ENCODE measurements around the gene SMIM44.

SMIM44 gene

DNA sequence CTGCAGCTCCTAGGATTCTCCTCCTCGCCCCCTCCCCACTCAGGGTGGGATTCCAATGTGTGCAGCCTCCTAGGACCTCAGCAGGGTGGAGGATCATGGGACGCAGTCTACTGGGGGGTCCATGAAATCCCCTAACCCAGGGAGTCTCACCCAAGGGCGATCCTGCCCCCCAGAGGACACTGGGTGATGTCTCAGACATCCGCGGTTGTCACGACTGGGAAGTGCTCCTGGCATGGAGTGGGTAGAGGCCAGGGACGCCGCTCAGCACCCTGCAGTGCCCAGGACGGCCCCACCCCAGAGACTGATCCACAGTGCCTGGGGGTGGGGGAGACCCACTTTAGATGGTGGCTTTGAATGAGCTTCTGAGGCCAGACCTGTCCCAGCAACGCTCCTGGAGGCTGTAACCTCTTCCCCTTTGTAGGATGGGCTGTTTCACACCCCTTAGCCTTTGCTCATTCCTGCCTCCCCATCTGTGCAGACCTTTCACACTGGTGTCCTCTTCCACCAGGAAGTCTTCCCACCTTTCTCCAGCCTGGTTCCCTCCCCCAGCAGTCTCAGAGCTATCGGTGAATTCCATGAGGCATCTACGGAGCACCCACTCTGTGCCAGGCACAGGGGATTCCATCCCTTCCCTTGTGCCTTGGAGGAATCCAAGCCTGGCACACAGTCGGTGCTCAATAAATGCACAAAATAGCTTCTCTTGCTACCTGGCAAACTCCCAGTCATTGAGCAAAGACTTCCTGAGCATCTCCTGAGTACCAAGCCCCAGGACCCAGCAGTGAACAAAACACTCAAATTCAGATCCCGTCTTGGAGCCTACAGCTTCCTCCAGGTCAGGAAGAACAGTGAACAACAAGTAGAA lies 13.4 kb downstream of the SMIM44 start:
- Histone ChIP-seq H3K9me3 (ENCODE audit: control insufficient read depth, low read length) (no peaks in the 10 kb centered on the region), H3K36me3 (ENCODE audit: control insufficient read depth, insufficient read depth, low read length) (no peaks in the 10 kb centered on the region), H3K4me3 (ENCODE audit: insufficient read depth, low read depth, low read length, poor library complexity, severe bottlenecking) (no peak overlapping the region), H3K27ac (ENCODE audit: insufficient read depth, low read length, poor library complexity, severe bottlenecking) (no peak overlapping the region), H3K4me1 (ENCODE audit: control insufficient read depth, insufficient read depth, low read length, poor library complexity, severe bottlenecking) (no peaks in the 10 kb centered on the region), H3K27me3 (replicated peaks; ENCODE audit: control insufficient read depth, insufficient read depth, low read length, poor library complexity, severe bottlenecking) (no peaks in the 10 kb centered on the region)
- DNase-seq = no peak

DNA sequence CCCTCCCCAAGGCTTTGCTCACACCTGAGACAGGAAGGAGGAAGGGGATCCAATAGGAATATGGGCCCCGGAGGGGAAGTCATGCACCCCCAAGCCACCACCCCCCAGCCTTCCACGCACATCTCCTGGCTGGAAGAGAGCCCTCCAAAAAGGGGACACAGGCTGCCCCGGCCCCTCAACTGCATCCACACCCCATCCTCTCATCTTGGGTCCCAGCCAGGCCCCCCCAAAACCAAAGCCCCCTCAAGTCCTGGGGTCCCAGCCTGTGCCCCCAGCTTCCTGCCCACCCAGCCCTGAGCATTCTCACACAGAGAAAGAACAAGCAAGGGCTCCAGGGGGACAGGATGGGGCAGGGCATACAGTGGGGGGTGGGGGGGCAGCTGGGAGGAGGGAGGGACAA lies 15.0 kb downstream of the SMIM44 start:
- no peak for DNase-seq
- H3K27me3 ChIP-seq (replicated peaks; ENCODE audit: control insufficient read depth, insufficient read depth, low read length, poor library complexity, severe bottlenecking) = no peaks in the 10 kb centered on the region
- no peak overlapping the region for H3K27ac ChIP-seq (ENCODE audit: insufficient read depth, low read length, poor library complexity, severe bottlenecking)
- no peak overlapping the region for H3K4me3 ChIP-seq (ENCODE audit: insufficient read depth, low read depth, low read length, poor library complexity, severe bottlenecking)
- no peaks in the 10 kb centered on the region for H3K4me1 ChIP-seq (ENCODE audit: control insufficient read depth, insufficient read depth, low read length, poor library complexity, severe bottlenecking)
- no peaks in the 10 kb centered on the region for H3K36me3 ChIP-seq (ENCODE audit: control insufficient read depth, insufficient read depth, low read length)
- no peaks in the 10 kb centered on the region for H3K9me3 ChIP-seq (ENCODE audit: control insufficient read depth, low read length)

DNA sequence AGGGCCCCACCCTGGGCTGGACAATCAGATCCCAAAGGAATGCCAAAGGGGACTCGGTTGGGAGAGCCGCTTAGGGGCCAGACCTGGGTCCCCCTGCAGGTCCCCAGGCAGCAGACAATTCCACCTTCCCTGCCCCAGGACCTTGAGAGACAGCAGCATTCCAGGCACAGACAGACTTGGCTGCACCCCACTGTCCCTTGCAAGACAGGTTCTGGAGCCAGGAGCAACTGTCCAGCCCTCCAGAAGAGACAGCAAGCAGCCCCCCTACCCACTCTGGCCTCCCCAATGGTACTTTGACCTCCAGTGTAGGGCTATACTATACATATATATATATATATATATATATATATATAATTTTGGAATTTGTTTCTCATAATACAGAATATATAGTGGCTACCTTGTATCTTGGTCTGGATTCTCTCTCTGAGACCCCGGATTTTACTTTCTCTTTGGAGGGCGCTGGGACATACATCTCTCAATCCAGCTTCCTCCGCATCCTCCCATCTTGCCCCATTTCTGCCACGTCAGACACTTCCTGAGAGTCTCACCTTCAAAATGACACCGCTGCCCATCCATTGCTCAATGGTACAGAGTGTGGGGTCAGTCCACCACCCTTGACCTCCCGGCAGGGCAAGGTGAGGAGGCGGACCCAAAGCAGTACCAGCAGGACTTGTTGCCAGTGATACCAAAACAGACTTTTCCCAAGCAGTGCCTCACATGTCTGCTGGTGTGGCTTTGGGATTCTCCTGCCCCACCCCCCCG lies 15.6 kb downstream of the SMIM44 start:
- H3K36me3 ChIP-seq (ENCODE audit: control insufficient read depth, insufficient read depth, low read length) = no peaks in the 10 kb centered on the region

DNA sequence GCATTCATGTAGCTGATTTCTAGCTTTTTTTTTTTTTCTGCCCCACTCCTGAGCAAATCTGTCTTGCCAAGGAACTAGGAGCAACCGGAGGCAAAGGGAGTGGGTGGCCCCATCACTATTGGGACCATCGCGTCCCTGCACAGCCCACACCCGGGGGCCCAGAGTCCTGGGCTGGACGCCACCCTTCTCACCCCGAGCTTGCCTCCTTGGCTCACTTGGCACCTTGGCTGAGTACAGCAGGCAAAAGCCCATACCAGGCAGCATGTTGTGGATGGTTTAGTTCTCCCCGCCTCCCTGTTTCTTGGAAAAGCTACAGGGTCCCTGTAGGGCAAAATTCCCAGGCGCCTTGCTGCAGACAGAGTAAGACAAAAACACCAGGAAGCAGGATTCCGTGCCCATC lies 16.6 kb downstream of the SMIM44 start:
- no peaks in the 10 kb centered on the region for H3K9me3 ChIP-seq (ENCODE audit: control insufficient read depth, low read length)
- no peak for DNase-seq
- H3K4me3 ChIP-seq (ENCODE audit: insufficient read depth, low read depth, low read length, poor library complexity, severe bottlenecking) = no peak overlapping the region
- H3K4me1 ChIP-seq (ENCODE audit: control insufficient read depth, insufficient read depth, low read length, poor library complexity, severe bottlenecking) = no peaks in the 10 kb centered on the region
- H3K36me3 ChIP-seq (ENCODE audit: control insufficient read depth, insufficient read depth, low read length) = no peaks in the 10 kb centered on the region
- H3K27ac ChIP-seq (ENCODE audit: insufficient read depth, low read length, poor library complexity, severe bottlenecking) = no peak overlapping the region
- no peaks in the 10 kb centered on the region for H3K27me3 ChIP-seq (replicated peaks; ENCODE audit: control insufficient read depth, insufficient read depth, low read length, poor library complexity, severe bottlenecking)

More for the DNA sequence above, 15.6 kb downstream of the SMIM44 start:
- no peak for DNase-seq
- Histone ChIP-seq H3K9me3 (ENCODE audit: control insufficient read depth, low read length) (no peaks in the 10 kb centered on the region), H3K27ac (ENCODE audit: insufficient read depth, low read length, poor library complexity, severe bottlenecking) (no peak overlapping the region), H3K27me3 (replicated peaks; ENCODE audit: control insufficient read depth, insufficient read depth, low read length, poor library complexity, severe bottlenecking) (no peaks in the 10 kb centered on the region), H3K4me3 (ENCODE audit: insufficient read depth, low read depth, low read length, poor library complexity, severe bottlenecking) (no peak overlapping the region), H3K4me1 (ENCODE audit: control insufficient read depth, insufficient read depth, low read length, poor library complexity, severe bottlenecking) (no peaks in the 10 kb centered on the region)

DNA sequence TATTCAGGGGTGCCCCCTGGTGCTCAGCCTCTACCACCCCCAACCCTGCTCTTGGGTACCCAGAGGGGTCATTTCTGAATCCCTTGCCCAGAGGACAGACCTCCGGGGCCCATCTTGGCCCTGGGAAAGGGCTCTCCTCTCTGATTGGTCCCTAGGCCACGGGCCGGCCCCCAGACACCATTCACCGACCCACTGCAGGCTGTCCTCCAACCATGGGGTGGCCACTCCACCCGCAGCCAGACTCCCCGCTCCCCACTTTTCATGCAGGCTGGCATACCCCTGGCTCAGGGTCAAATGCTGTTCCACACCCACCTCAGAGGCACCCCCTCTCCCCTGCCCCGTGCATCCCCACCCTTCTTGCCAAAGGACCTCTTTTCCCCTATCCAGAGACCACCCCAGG lies 17.7 kb downstream of the SMIM44 start:
- H3K4me1 ChIP-seq (ENCODE audit: control insufficient read depth, insufficient read depth, low read length, poor library complexity, severe bottlenecking) = no peaks in the 10 kb centered on the region
- no peak overlapping the region for H3K27ac ChIP-seq (ENCODE audit: insufficient read depth, low read length, poor library complexity, severe bottlenecking)
- no peak for DNase-seq
- H3K4me3 ChIP-seq (ENCODE audit: insufficient read depth, low read depth, low read length, poor library complexity, severe bottlenecking) = no peak overlapping the region
- no peaks in the 10 kb centered on the region for H3K9me3 ChIP-seq (ENCODE audit: control insufficient read depth, low read length)
- H3K27me3 ChIP-seq (replicated peaks; ENCODE audit: control insufficient read depth, insufficient read depth, low read length, poor library complexity, severe bottlenecking) = no peaks in the 10 kb centered on the region
- no peaks in the 10 kb centered on the region for H3K36me3 ChIP-seq (ENCODE audit: control insufficient read depth, insufficient read depth, low read length)

DNA sequence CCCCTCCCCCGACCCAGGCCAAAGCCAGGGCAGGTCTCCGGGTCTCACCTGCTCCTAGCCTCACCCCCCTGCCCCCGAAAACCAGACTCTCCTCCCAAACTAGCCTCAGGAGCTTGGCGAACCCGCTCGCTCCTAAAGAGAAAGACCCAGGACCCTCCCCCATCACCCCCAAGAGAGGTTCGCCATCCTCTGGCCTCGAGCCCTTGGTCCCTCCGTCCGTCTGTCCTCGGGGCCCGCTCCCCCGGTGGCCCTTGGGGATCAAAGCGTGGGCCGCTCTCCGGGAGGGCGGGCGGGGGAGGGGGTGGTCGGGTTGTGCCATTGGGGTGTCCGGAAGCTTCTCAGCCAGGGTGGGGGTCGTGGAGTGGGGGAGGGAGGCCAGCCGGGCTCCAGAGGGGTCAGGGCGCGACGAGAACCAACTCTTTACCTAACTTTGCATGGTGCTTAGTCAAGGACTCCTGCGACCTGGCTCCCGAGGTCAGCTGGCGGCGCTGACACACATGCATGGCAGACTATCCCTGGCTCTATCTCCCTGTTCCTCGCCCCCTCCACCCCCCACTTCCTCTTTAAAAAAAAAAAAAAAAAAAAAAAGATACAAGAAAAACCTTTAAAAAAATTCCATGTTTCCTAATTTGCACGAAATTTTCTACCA lies 18.5 kb downstream of the SMIM44 start:
- Histone ChIP-seq H3K4me3 (ENCODE audit: insufficient read depth, low read depth, low read length, poor library complexity, severe bottlenecking) (no peak overlapping the region), H3K4me1 (ENCODE audit: control insufficient read depth, insufficient read depth, low read length, poor library complexity, severe bottlenecking) (no peaks in the 10 kb centered on the region), H3K36me3 (ENCODE audit: control insufficient read depth, insufficient read depth, low read length) (no peaks in the 10 kb centered on the region), H3K27ac (ENCODE audit: insufficient read depth, low read length, poor library complexity, severe bottlenecking) (no peak overlapping the region), H3K9me3 (ENCODE audit: control insufficient read depth, low read length) (no peaks in the 10 kb centered on the region), H3K27me3 (replicated peaks; ENCODE audit: control insufficient read depth, insufficient read depth, low read length, poor library complexity, severe bottlenecking) (no peaks in the 10 kb centered on the region)
- DNase-seq = no peak

DNA sequence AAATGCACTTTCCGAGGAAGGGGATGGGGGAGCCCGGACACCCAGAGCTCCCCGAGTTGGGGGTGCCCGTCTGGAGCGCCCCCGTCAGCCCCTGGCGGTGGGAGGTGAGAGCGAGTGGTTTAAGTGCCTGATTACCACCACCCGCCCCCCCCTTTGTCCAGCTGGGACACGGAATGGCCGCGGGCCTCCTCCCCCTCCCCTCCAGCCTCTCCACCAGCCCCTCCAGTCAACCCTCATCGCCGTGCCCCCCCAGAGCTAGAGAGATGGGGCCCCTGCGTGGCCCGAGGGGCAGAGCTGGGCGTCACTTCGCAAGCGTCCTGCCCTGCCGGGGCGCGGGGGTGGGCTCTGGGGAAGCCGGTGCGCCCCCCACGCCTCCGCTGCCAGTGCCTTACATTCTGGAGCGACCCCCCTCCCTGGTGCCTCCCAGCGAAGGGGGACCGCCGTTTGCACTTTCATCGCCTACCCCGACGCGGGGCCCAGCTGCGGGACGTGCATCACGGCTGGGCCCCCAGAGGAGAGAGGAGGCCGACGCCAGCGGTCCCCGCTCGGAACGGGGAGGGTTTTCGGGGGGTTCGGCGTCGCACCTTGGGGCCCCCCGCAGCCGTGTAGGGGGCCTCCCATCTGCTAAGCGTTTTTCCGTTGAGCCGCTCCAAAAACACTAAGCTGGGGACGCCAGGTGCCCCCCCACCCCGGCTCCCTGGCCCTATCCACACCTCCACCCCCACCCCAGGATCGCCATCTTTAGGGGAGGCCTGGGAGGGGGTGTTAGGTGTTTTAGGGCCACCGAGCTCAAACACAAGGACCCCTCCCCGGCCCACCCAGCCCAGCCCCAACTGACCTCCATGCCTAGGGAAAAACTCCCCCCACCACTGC lies 19.3 kb downstream of the SMIM44 start:
- no peaks in the 10 kb centered on the region for H3K27me3 ChIP-seq (replicated peaks; ENCODE audit: control insufficient read depth, insufficient read depth, low read length, poor library complexity, severe bottlenecking)
- H3K9me3 ChIP-seq (ENCODE audit: control insufficient read depth, low read length) = no peaks in the 10 kb centered on the region
- H3K4me1 ChIP-seq (ENCODE audit: control insufficient read depth, insufficient read depth, low read length, poor library complexity, severe bottlenecking) = no peaks in the 10 kb centered on the region
- no peak overlapping the region for H3K4me3 ChIP-seq (ENCODE audit: insufficient read depth, low read depth, low read length, poor library complexity, severe bottlenecking)
- DNase-seq = no peak
- H3K27ac ChIP-seq (ENCODE audit: insufficient read depth, low read length, poor library complexity, severe bottlenecking) = no peak overlapping the region
- H3K36me3 ChIP-seq (ENCODE audit: control insufficient read depth, insufficient read depth, low read length) = no peaks in the 10 kb centered on the region

DNA sequence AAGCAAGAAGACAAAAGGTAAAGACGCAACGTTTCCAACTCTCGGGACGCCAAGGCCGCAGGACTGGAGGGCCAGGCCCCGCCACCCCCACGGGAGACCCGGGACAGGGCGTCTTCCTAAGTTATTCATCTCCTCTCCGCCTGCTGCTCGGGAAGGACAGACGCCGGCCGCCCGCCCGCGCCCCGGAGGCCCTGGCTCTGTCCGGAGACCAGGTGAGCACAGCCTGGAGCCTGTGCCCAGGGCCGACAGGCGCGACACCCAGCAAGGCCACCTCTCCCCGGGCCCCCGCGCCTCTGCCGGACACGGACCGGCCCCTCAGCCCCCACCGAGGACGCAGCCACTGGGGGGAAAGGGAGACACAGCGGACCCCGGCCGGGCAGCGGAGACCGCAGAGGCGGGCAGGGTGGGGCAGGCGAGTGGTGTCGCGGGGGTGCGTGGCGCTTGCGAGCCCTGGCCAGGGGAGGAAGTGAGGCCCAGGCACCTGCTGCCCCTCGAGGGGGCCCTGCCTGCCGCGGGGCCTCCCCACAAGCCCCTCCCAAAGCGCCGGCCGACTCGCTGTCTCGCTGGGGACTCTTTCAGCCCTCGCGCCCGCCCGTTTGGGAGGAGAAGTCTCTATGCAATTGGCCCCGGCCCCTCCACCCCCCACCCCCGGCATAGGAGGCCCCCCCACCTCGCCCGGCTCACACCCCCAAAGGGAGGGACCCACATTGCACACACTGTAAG lies 20.1 kb downstream of the SMIM44 start:
- H3K36me3 ChIP-seq (ENCODE audit: control insufficient read depth, insufficient read depth, low read length) = no peaks in the 10 kb centered on the region
- no peaks in the 10 kb centered on the region for H3K9me3 ChIP-seq (ENCODE audit: control insufficient read depth, low read length)
- no peak overlapping the region for H3K27ac ChIP-seq (ENCODE audit: insufficient read depth, low read length, poor library complexity, severe bottlenecking)
- H3K4me1 ChIP-seq (ENCODE audit: control insufficient read depth, insufficient read depth, low read length, poor library complexity, severe bottlenecking) = no peaks in the 10 kb centered on the region
- H3K27me3 ChIP-seq (replicated peaks; ENCODE audit: control insufficient read depth, insufficient read depth, low read length, poor library complexity, severe bottlenecking) = no peaks in the 10 kb centered on the region
- DNase-seq = no peak
- H3K4me3 ChIP-seq (ENCODE audit: insufficient read depth, low read depth, low read length, poor library complexity, severe bottlenecking) = no peak overlapping the region

DNA sequence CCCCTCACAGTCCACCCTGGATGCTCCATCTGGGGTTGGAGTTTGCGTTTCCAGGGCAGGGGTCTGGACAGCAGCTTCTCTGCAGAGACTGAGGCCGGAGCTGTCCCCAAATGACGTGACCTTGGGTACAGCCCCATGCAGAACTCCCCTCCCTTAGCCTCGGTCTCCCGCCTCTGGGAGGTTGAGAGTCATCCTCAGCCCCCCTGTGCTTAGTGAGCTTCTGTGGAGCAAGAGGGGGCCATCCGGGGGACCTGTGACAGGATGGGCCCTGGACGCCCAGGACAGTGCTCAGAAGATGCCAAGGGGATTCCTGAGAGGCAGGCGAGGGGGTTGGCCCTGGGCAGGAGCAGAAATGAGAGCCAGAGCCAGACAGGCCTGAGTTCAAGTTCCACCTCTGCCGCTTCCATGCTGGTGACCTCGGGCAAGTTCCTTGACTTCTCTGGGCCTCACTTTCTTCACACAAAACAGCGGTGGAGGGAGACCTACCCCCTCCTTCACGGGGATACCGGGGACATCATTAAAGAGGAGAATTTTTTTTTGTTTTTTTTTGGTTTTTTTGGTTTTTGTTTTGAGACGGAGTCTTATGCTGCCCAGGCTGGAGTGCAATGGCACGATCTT lies 23.2 kb downstream of the SMIM44 start:
- Histone ChIP-seq H3K4me3 (ENCODE audit: insufficient read depth, low read depth, low read length, poor library complexity, severe bottlenecking) (no peak overlapping the region), H3K9me3 (ENCODE audit: control insufficient read depth, low read length) (no peaks in the 10 kb centered on the region), H3K27me3 (replicated peaks; ENCODE audit: control insufficient read depth, insufficient read depth, low read length, poor library complexity, severe bottlenecking) (no peaks in the 10 kb centered on the region), H3K4me1 (ENCODE audit: control insufficient read depth, insufficient read depth, low read length, poor library complexity, severe bottlenecking) (no peaks in the 10 kb centered on the region), H3K36me3 (ENCODE audit: control insufficient read depth, insufficient read depth, low read length) (peaks cover 5% of the 10 kb centered on the region), H3K27ac (ENCODE audit: insufficient read depth, low read length, poor library complexity, severe bottlenecking) (no peak overlapping the region)
- no peak for DNase-seq

All from effector memory CD4-positive, alpha-beta T cell (primary cell).